T-cell (primary cell): ENCODE measurements around the gene TMEM54. TPM values are rescaled to one million over a fixed set of nuclear protein-coding genes. Genes with fewer than 3 reads are reported as not detected.

Experiments
- ATAC-seq, 4 experiments: fragments of 200-7000 bp in 3 of 4; fragments of 150-1000 bp in 1 of 4; cut with Tn5 transposase; replicated peaks in 1 of 4; 1 replicate in 3 of 4; 2 replicates in 1 of 4; pipeline ENCODE4 v1.10.0; 2021; ENCODE audit warnings: moderate library complexity in 3 of 4, mild to moderate bottlenecking in 2 of 4, moderate number of reproducible peaks in 1 of 4
- CTCF ChIA-PET, 2 donors: fragments of 300-600 bp; sonication (Branson Sonifier 250); formaldehyde crosslinking; loops; one replicate each; lab custom pipeline; 2022; ENCODE audit warnings: antibody characterized with exemption in 2 of 2; lab: Charles Lee
- POLR2A ChIA-PET, 2 donors: fragments of 300-600 bp; sonication (Branson Sonifier 250); formaldehyde crosslinking; loops; one replicate each; lab custom pipeline; 2022; ENCODE audit warnings: antibody characterized with exemption in 2 of 2; lab: Charles Lee
- DNase-seq, 35 experiments: peaks; one replicate each; pipeline versions ENCODE4 v3.0.0 to v3.0.0-alpha.2; 2013 to 2023
- H3K27ac ChIP-seq: one replicate; pipeline ENCODE4 v1.5.1; 2013; ENCODE audit warnings: low read length
- H3K27me3 ChIP-seq, 2 experiments: replicated peaks in 1 of 2; 1 replicate in 1 of 2; 2 replicates in 1 of 2; pipeline versions ENCODE4 v1.6.1 to v1.7.0; 2013; ENCODE audit warnings: low read length in 1 of 2, mixed read lengths in 1 of 2; ENCODE audit not compliant: control insufficient read depth in 2 of 2, insufficient read depth in 2 of 2; ENCODE audit errors: extremely low read depth in 1 of 2
- H3K36me3 ChIP-seq, 2 donors: 1 replicate in 1 of 2; 2 replicates in 1 of 2; pipeline versions ENCODE4 v1.6.1 to v1.7.0; 2013; ENCODE audit warnings: low read length in 1 of 2; ENCODE audit not compliant: control insufficient read depth in 2 of 2, insufficient read depth in 1 of 2; ENCODE audit errors: extremely low read depth in 1 of 2
- H3K4me1 ChIP-seq, 2 experiments: 1 replicate in 1 of 2; 2 replicates in 1 of 2; pipeline versions ENCODE4 v1.6.1 to v1.7.0; 2013; ENCODE audit warnings: low read length in 2 of 2, mixed read lengths in 1 of 2; ENCODE audit not compliant: insufficient read depth in 2 of 2, control insufficient read depth in 1 of 2; ENCODE audit errors: extremely low read depth in 1 of 2
- H3K4me3 ChIP-seq, 2 donors: 1 replicate in 1 of 2; 2 replicates in 1 of 2; pipeline versions ENCODE4 v1.5.1 to v1.7.0; 2013; ENCODE audit warnings: mild to moderate bottlenecking in 2 of 2, low read length in 1 of 2, moderate library complexity in 1 of 2; ENCODE audit not compliant: control insufficient read depth in 1 of 2; ENCODE audit errors: extremely low read depth in 1 of 2
- H3K9me3 ChIP-seq: 2 replicates; pipeline ENCODE4 v1.7.0; 2013
- H3K27ac Mint-ChIP-seq, 2 donors: one replicate each; pipeline ENCODE4 v1.8.0; 2020 to 2021; ENCODE audit warnings: mild to moderate bottlenecking in 2 of 2, mixed read lengths in 2 of 2
- H3K27me3 Mint-ChIP-seq, 2 donors: one replicate each; pipeline ENCODE4 v1.8.0; 2021 to 2022; ENCODE audit warnings: mixed read lengths in 2 of 2
- H3K36me3 Mint-ChIP-seq: one replicate; pipeline ENCODE4 v1.8.0; 2021; ENCODE audit warnings: mixed read lengths
- H3K4me1 Mint-ChIP-seq, 3 donors: one replicate each; pipeline ENCODE4 v1.8.0; 2020 to 2022; ENCODE audit warnings: mixed read lengths in 3 of 3, mild to moderate bottlenecking in 1 of 3
- H3K4me3 Mint-ChIP-seq, 3 donors: one replicate each; pipeline ENCODE4 v1.8.0; 2020 to 2022; ENCODE audit warnings: mild to moderate bottlenecking in 3 of 3, mixed read lengths in 3 of 3, moderate library complexity in 3 of 3
- H3K9me3 Mint-ChIP-seq, 3 donors: one replicate each; pipeline ENCODE4 v1.8.0; 2020 to 2022; ENCODE audit warnings: mixed read lengths in 3 of 3
- WGBS: methylation state at CpG from one replicate; pipeline ENCODE4 v1.1.5; 2013; ENCODE audit warnings: missing lambda C conversion rate; ENCODE audit not compliant: insufficient coverage; 5-methylcytosine and 5-hydroxymethylcytosine counted together
- total RNA-seq, 35 experiments: library from RNA in 6 of 35; stranded (reverse) in 6 of 35; fragments of 120-200 nt in 1 of 35; gene quantifications; one replicate each; pipeline versions ENCODE4 v1.2.1 to v1.2.4 and lab custom pipeline; 2013 to 2026

The TMEM54 gene
- total RNA-seq, 5 donors from 2014 or later (not counting 1 experiment from before 2014, with no cell fraction given): 0.35 to 0.64 TPM; not detected in 3

DNA sequence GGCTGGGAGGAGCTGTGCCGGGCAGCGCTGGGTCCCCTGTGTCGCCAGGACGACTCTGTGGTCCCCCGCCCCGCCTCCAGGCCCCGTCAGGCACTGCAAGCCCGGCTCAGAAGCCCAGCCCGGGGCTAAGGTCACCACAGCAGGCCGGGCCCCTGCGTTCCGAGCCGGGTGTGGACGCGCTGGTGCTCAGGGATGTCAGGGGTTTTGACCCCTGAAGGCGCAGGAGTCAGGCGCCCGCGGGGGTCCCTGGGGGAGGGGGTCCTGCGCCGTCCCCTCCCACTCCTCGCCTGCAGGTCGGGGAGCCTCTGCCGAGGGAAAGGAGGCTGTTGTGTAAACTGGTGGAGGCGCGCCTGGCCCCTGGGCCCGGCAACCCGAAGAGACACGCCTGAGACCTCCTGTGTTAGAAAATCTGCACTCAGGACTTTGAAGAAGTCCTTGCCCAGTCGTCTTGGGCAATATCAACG lies 23.7 kb upstream of the TMEM54 start:
- H3K27me3 ChIP-seq: peaks cover 17 to 61% of the 10 kb centered on the region in 2 experiments
- Mint-ChIP-seq H3K4me3 (peak overlapping the region in 2 of 3 donors; percentile 36 to 65), H3K4me1 (peaks cover 15 to 25% (median 22%) of the 10 kb centered on the region in 3 donors), H3K27me3 (peaks cover 61 to 63% of the 10 kb centered on the region in 2 donors), H3K9me3 (no peaks in the 10 kb centered on the region), H3K27ac (no peak overlapping the region), H3K36me3 (no peaks in the 10 kb centered on the region)
- peak in 3 of 4 experiments; percentile 31 to 67 (median 57) for ATAC-seq
- H3K9me3 ChIP-seq: no peaks in the 10 kb centered on the region
- H3K4me1 ChIP-seq: peaks cover 0 to 17% of the 10 kb centered on the region in 2 experiments
- CTCF ChIA-PET: interaction anchor here in 1 of 2 donors (1.1 kb wide), 1 partner anchor 82 kb away, joined by 3 read pairs; no protein-coding TSS in a partner anchor
- H3K4me3 ChIP-seq: no peak overlapping the region
- whole genome bisulfite sequencing: 5% methylated on average over 30 of the region's 31 CpGs
- H3K27ac ChIP-seq: no peak overlapping the region
- no peaks in the 10 kb centered on the region for H3K36me3 ChIP-seq
- POLR2A ChIA-PET: no interaction called here
- peak in 1 of 35 experiments; percentile 12 for DNase-seq

DNA sequence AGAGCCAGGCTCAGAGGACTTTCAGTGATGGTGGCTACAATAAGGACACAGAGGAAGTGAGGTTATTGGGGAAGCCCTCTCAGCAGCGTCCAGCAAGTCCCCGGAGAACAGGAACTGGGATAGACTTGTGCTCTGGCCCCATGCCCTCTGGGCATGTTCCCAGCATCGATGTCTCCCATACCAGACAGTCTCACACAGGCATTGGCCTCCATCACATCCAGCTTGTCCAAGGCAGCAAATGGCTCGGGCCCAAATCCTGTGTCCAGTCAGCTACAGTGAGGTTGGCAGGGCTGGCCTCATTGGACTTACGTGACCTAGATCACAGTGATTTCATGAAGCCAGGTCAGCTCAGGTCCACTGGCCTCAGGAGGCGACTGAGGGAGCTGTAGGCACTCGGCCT lies 19.6 kb upstream of the TMEM54 start:
- ChIA-PET CTCF (interaction anchor here in 1 of 2 donors (1.2 kb wide), 1 partner anchor 12 kb away, joined by 3 read pairs; no protein-coding TSS in a partner anchor), POLR2A (no interaction called here)
- Mint-ChIP-seq H3K36me3 (no peaks in the 10 kb centered on the region), H3K9me3 (no peaks in the 10 kb centered on the region), H3K27ac (no peak overlapping the region), H3K4me1 (peaks cover 19 to 29% (median 25%) of the 10 kb centered on the region in 3 donors), H3K4me3 (no peak overlapping the region), H3K27me3 (peaks cover 66 to 79% of the 10 kb centered on the region in 2 donors)
- 70% methylated on average over 7 of the region's 7 CpGs for WGBS
- Histone ChIP-seq H3K36me3 (no peaks in the 10 kb centered on the region), H3K9me3 (no peaks in the 10 kb centered on the region), H3K27me3 (peaks cover 21 to 73% of the 10 kb centered on the region in 2 experiments), H3K4me1 (peaks cover 0 to 19% of the 10 kb centered on the region in 2 experiments), H3K4me3 (no peak overlapping the region), H3K27ac (no peak overlapping the region)
- no peak for ATAC-seq
- no peak for DNase-seq

DNA sequence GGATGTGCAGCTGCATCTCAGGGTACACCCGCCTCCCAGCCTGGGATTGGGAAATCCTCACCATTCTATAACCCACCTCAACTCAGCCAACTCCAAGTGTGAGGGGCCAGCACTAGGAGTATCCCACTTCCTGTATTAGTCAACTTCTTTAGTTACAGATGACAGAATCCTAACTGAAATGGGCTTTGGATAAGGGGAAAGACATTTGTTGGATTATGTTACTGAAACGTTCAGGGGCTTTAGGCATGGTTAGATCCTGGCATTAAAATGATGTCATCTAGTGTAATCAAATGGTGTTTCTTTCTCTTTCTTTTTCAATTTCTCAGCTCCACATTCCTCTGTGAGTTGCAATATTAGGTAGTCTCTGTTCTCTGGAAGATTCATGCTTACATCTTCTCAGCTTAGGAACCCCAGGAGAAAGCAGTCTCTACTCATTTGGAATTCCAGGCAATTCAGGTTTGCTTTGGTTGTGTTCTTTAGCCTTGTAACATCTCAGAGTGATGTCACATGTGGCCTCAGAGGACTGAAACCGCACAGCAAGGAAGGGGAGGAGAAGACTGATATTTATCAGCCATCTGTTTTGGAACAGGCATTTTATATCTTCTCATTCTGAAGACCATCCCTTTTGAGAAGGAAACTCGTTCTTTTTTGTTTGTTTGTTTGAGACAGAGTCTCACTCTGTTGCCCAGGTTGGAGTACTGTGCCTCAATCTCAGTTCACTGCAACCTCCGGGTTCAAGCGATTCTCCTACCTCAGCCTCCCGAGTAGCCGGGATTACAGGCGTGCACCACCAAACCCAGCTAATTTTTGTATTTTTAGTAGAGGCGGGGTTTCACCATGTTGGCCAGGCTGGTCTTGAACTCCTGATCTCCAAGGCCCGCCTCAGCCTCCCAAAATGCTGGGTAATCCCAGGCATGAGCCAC lies 18.9 kb upstream of the TMEM54 start:
- ATAC-seq: no peak
- no peaks in the 10 kb centered on the region for H3K9me3 Mint-ChIP-seq
- H3K4me1 Mint-ChIP-seq: peaks cover 11 to 22% (median 18%) of the 10 kb centered on the region in 3 donors
- H3K36me3 Mint-ChIP-seq: no peaks in the 10 kb centered on the region
- H3K27me3 Mint-ChIP-seq: peaks cover 63 to 73% of the 10 kb centered on the region in 2 donors
- Histone ChIP-seq H3K4me3 (no peak overlapping the region), H3K36me3 (no peaks in the 10 kb centered on the region), H3K4me1 (peaks cover 0 to 11% of the 10 kb centered on the region in 2 experiments), H3K27ac (no peak overlapping the region), H3K27me3 (peaks cover 16 to 66% of the 10 kb centered on the region in 2 experiments), H3K9me3 (no peaks in the 10 kb centered on the region)
- POLR2A ChIA-PET: interaction anchor here in 1 of 2 donors (0.5 kb wide), 1 partner anchor 256 kb away, joined by 4 read pairs; no protein-coding TSS in a partner anchor
- WGBS: 85% methylated on average over 6 of the region's 11 CpGs
- CTCF ChIA-PET: interaction anchor here (0.5 to 1.2 kb wide), 2 partner anchors 13 to 130 kb away, joined by 3 to 4 read pairs; no protein-coding TSS in a partner anchor
- no peak for DNase-seq
- no peak overlapping the region for H3K4me3 Mint-ChIP-seq
- no peak overlapping the region for H3K27ac Mint-ChIP-seq

DNA sequence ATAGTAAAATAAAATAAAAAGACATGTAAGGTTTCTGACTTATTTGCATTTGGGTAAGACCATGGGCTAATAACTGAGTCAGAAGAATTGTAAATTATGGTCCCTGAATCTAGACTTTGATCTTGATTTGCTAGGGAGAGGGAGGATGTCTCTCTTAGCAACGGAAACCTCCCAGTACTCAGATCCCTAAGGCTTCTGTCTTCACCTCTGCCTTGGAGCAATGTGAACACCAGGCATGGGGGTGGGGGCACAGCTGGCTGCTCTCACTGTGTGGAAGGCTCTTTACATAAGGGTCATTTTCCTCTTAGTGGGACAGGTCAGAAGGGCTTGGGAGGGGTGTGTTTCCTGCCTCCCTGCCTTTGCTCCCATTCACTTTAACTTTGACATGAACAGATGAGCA lies 17.0 kb upstream of the TMEM54 start:
- CTCF ChIA-PET: interaction anchor here (0.6 to 0.7 kb wide), 2 partner anchors 15 to 405 kb away, joined by 5 to 7 read pairs; no protein-coding TSS in a partner anchor
- POLR2A ChIA-PET: no interaction called here
- Histone ChIP-seq H3K27me3 (peaks cover 13 to 48% of the 10 kb centered on the region in 2 experiments), H3K36me3 (no peaks in the 10 kb centered on the region), H3K4me3 (no peak overlapping the region), H3K9me3 (no peaks in the 10 kb centered on the region), H3K4me1 (peaks cover 0 to 5% of the 10 kb centered on the region in 2 experiments), H3K27ac (no peak overlapping the region)
- no CpG with 5 or more reads among the region's 1 CpG for WGBS
- DNase-seq (no peak), ATAC-seq (no peak)
- Mint-ChIP-seq H3K27ac (no peak overlapping the region), H3K4me1 (peaks cover 5 to 7% (median 6%) of the 10 kb centered on the region in 3 donors), H3K4me3 (no peak overlapping the region), H3K9me3 (no peaks in the 10 kb centered on the region), H3K36me3 (no peaks in the 10 kb centered on the region), H3K27me3 (peaks cover 47 to 56% of the 10 kb centered on the region in 2 donors)

DNA sequence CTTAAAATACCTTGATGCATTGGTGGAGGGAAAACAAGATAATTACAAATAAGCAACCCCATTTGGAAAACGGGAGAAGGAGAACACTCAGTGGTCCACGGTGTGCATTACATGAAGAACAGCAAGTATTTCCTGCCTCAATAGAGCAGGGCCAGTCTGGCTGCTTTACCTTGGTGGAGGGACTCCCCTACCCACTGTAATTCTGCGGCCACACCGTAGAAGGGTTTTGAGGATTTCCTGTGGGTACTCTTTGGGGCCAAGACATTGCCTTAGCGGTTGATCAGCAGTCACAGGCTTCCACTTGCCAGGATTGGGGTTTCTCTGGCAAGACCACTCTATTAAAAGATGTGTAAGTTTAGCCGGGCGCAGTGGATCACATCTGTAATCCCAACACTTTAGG lies 16.3 kb upstream of the TMEM54 start:
- DNase-seq (no peak), ATAC-seq (no peak)
- Histone ChIP-seq H3K27me3 (peaks cover 13 to 42% of the 10 kb centered on the region in 2 experiments), H3K4me3 (no peak overlapping the region), H3K27ac (no peak overlapping the region), H3K9me3 (no peaks in the 10 kb centered on the region), H3K36me3 (no peaks in the 10 kb centered on the region), H3K4me1 (peaks cover 0 to 5% of the 10 kb centered on the region in 2 experiments)
- ChIA-PET CTCF (no interaction called here), POLR2A (no interaction called here)
- no CpG with 5 or more reads among the region's 7 CpGs for WGBS
- Mint-ChIP-seq H3K4me1 (peaks cover 5 to 7% (median 6%) of the 10 kb centered on the region in 3 donors), H3K36me3 (no peaks in the 10 kb centered on the region), H3K27me3 (peaks cover 40 to 49% of the 10 kb centered on the region in 2 donors), H3K9me3 (no peaks in the 10 kb centered on the region), H3K4me3 (no peak overlapping the region), H3K27ac (no peak overlapping the region)
